Activated CD8-positive, alpha-beta T cell treated with anti-CD3 and anti-CD28 coated beads for 36 hours (primary cell): Measurements from ENCODE around the gene ENC1. TPM values are rescaled to one million over a fixed set of nuclear protein-coding genes. Genes with fewer than 3 reads are reported as not detected.

Source experiments
- ATAC-seq: fragments of 200-7000 bp; cut with Tn5 transposase; one replicate; pipeline ENCODE4 v1.10.0; 2021; ENCODE audit warnings: mild to moderate bottlenecking, moderate library complexity
- CTCF ChIA-PET: fragments of 350-600 bp; sonication (Branson Sonifier 250); formaldehyde crosslinking; loops from one replicate; lab custom pipeline; 2021; ENCODE audit warnings: antibody characterized with exemption; lab: Charles Lee
- POLR2A ChIA-PET: fragments of 350-600 bp; sonication (Branson Sonifier 250); formaldehyde crosslinking; loops from one replicate; lab custom pipeline; 2021; ENCODE audit warnings: antibody characterized with exemption; lab: Charles Lee
- DNase-seq: peaks from one replicate; pipeline ENCODE4 v3.0.0-alpha.2; 2020
- H3K27ac Mint-ChIP-seq: one replicate; pipeline ENCODE4 v1.8.0; 2021; ENCODE audit warnings: mild to moderate bottlenecking, mixed read lengths
- H3K27me3 Mint-ChIP-seq: one replicate; pipeline ENCODE4 v1.8.0; 2021; ENCODE audit warnings: mixed read lengths
- H3K36me3 Mint-ChIP-seq: one replicate; pipeline ENCODE4 v1.8.0; 2021; ENCODE audit warnings: low read depth, mixed read lengths
- H3K4me1 Mint-ChIP-seq: one replicate; pipeline ENCODE4 v1.8.0; 2021; ENCODE audit warnings: low read depth, mixed read lengths
- H3K4me3 Mint-ChIP-seq: one replicate; pipeline ENCODE4 v1.8.0; 2021; ENCODE audit warnings: mild to moderate bottlenecking, moderate library complexity, mixed read lengths
- H3K9me3 Mint-ChIP-seq: one replicate; pipeline ENCODE4 v1.8.0; 2021; ENCODE audit warnings: mixed read lengths
- intact Hi-C: fragments of 100-400 bp; cut with micrococcal nuclease; formaldehyde crosslinking; loops from one replicate; pipeline ENCODE4 v1.10.0; 2022
- total RNA-seq, 2 experiments: library from RNA; stranded (reverse); gene quantifications; one replicate each; pipeline ENCODE4 v1.2.3, GENCODE V29; 2021
- TF ChIP-seq, protein P1 (sequence below): fragments of 200-600 bp; IDR thresholded peaks from one replicate; pipeline ENCODE4 v1.8.0; 2022; ENCODE audit warnings: antibody characterized with exemption, mild to moderate bottlenecking

The ENC1 gene
- total RNA-seq, 2 experiments from 2014 or later: 0.16 to 0.60 TPM

DNA sequence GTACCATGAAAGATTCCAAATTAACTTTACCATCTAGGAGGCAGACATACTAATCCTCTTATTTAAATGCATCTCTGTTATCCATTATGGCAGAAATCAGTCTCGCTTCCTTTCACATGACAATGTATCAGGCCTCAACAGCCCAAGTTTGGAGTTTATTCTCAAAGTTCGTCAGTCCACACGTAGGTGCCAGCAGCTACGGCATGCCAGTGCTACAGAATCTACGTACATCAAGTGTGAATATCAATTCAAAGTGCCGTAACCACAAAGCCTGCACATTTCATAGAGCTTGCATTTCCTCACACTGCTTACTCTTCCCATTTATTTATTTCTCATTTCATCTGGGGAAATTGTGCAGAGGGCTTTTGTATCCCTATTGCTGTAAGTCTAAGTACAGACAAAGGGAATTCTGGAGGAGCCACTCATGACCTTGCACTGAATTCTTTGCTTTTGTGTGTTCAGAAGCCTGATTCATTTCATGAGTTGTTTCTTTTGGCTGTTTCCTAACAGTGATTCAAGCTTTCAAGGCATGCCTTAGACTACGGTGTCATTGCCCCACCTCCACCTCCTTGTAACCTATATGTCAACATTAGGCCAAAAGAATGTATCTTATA is 10.0 kb downstream of the ENC1 start:
- CTCF ChIA-PET: interaction anchor here (1.7 kb wide), 1 partner anchor 10 kb away, joined by 6 read pairs; the partner anchor contains the start of gene ENC1
- Mint-ChIP-seq H3K36me3 (no peaks in the 10 kb centered on the region), H3K4me1 (peaks cover 14% of the 10 kb centered on the region), H3K4me3 (no peak overlapping the region), H3K27ac (no peak overlapping the region), H3K27me3 (no peaks in the 10 kb centered on the region), H3K9me3 (no peaks in the 10 kb centered on the region)
- peak; percentile 20 for DNase-seq
- peak; percentile 50 for ATAC-seq
- intact Hi-C loops: no loop called here
- TF ChIP-seq, protein P1, sequence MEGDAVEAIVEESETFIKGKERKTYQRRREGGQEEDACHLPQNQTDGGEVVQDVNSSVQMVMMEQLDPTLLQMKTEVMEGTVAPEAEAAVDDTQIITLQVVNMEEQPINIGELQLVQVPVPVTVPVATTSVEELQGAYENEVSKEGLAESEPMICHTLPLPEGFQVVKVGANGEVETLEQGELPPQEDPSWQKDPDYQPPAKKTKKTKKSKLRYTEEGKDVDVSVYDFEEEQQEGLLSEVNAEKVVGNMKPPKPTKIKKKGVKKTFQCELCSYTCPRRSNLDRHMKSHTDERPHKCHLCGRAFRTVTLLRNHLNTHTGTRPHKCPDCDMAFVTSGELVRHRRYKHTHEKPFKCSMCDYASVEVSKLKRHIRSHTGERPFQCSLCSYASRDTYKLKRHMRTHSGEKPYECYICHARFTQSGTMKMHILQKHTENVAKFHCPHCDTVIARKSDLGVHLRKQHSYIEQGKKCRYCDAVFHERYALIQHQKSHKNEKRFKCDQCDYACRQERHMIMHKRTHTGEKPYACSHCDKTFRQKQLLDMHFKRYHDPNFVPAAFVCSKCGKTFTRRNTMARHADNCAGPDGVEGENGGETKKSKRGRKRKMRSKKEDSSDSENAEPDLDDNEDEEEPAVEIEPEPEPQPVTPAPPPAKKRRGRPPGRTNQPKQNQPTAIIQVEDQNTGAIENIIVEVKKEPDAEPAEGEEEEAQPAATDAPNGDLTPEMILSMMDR: no peak
- POLR2A ChIA-PET: no interaction called here

DNA sequence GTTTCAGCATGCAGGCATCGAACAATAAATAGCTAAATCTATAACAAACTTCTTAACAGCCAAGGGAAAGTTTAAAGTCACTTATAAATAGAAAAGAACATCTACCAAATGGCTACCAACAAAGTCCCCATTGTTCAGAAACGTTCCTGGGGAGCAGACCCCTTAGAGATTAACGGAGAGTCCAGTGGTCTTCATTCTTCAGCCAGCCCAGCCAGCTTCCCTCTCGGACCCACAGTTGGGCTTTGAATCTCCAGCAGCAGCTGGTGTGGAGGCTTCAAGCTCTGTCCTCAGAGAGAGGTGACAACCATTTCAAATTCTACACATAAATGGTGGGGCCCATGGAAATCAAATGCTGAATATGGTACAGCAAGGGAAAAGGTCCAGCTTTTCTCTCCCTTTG is 11.2 kb downstream of the ENC1 start:
- ChIA-PET POLR2A (interaction anchor here (0.9 kb wide), 1 partner anchor 16 kb away, joined by 3 read pairs; no protein-coding TSS in a partner anchor), CTCF (no interaction called here)
- ATAC-seq (no peak), DNase-seq (no peak)
- H3K36me3 Mint-ChIP-seq: no peaks in the 10 kb centered on the region
- TF ChIP-seq, protein P1: no peak
- H3K27ac Mint-ChIP-seq: no peak overlapping the region
- H3K9me3 Mint-ChIP-seq: no peaks in the 10 kb centered on the region
- H3K27me3 Mint-ChIP-seq: peaks cover 6% of the 10 kb centered on the region
- peaks cover 14% of the 10 kb centered on the region for H3K4me1 Mint-ChIP-seq
- H3K4me3 Mint-ChIP-seq: no peak overlapping the region
- intact Hi-C loops: no loop called here

DNA sequence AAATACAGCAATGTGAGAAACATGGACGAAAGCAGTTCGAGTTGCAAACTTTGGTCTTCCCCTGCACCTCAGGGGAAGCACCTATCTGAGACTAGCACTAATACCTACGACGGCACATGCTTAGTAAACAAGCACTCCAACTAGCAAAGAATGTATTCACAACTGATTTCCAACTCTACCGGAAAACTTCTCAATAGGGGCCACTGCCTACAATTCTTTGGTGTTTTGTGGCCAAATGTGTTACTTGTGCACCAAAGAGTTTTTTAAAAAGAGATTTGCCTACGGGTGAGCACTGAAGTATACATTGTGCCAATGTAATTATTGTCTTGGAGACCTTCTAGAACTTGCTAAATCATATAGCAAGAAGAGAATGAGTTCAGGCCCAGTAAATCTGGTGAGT is 12.2 kb downstream of the ENC1 start:
- Mint-ChIP-seq H3K36me3 (no peaks in the 10 kb centered on the region), H3K9me3 (no peaks in the 10 kb centered on the region), H3K27ac (no peak overlapping the region), H3K4me3 (no peak overlapping the region), H3K27me3 (peaks cover 10% of the 10 kb centered on the region), H3K4me1 (peaks cover 14% of the 10 kb centered on the region)
- CTCF ChIA-PET: no interaction called here
- TF ChIP-seq, protein P1: no peak
- no peak for ATAC-seq
- intact Hi-C loops: no loop called here
- POLR2A ChIA-PET: no interaction called here
- DNase-seq: no peak

DNA sequence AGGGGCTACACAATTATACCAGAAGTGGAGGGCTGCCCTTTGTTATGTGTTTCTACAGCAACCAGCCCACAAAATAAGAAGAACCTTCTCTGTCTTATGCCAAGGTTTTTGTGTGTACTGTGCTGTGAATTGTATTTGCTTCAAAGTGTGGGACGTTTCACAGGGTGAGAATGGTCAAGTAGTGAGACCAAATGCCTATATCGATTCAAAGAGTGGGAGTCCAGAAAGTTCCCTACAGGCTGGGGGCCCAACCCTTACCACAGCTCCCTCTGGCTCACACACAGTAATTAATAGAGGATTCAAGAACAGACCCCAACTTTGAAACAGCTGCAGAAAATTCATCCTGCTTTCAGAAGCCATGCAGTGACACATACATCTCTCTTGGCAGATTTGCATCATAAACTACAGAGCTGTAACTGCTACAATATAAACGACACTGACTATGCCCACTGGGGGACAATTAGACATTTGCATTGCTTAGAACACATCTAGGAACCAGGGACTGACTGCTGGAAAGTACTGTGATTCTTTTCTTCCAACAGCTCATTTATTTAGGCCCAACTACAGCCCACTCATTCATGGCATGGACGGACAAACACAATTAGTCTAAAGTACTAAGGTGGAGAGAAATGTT is 12.8 kb downstream of the ENC1 start:
- Mint-ChIP-seq H3K27ac (no peak overlapping the region), H3K9me3 (no peaks in the 10 kb centered on the region), H3K4me1 (peaks cover 17% of the 10 kb centered on the region), H3K27me3 (peaks cover 10% of the 10 kb centered on the region), H3K4me3 (no peak overlapping the region), H3K36me3 (no peaks in the 10 kb centered on the region)
- ATAC-seq (no peak), DNase-seq (no peak)
- POLR2A ChIA-PET: no interaction called here
- intact Hi-C loops: no loop called here
- CTCF ChIA-PET: no interaction called here
- TF ChIP-seq, protein P1: no peak
